ENCODE measurements around the gene CACNA1G. TPM values are rescaled to one million over a fixed set of nuclear protein-coding genes. Genes with fewer than 3 reads are reported as not detected.

Gene CACNA1G
- total RNA-seq, 6 donors from 2014 or later = under 0.01 to 0.37 (median 0.11) TPM; not detected in 2

GRCh38 chr17:50585346-50585745, 24.8 kb downstream of the CACNA1G start:
- Histone ChIP-seq H3K4me1 (peaks cover 14 to 20% (median 17%) of the 10 kb centered on the region in 4 donors), H3K27ac (no peak overlapping the region), H3K9me3 (no peaks in the 10 kb centered on the region), H3K36me3 (no peaks in the 10 kb centered on the region), H3K4me3 (no peak overlapping the region), H3K27me3 (no peaks in the 10 kb centered on the region)
- TF ChIP-seq POLR2A (IDR thresholded peaks at IDR 0.05) (no peak), POLR2AphosphoS5 (IDR thresholded peaks at IDR 0.05) (no peak), EP300 (IDR thresholded peaks at IDR 0.05) (no peak), CTCF (IDR thresholded peaks at IDR 0.05) (no peak)
- WGBS, 2 donors = 87 to 91% methylated on average over 3 to 4 of the region's 4 CpGs
- no peak for ATAC-seq (ENCODE audit: low FRiP score in 2 of 2)
- no peak for DNase-seq

- H3K27ac ChIP-seq = no peak overlapping the region
- no peaks in the 10 kb centered on the region for H3K9me3 ChIP-seq
- DNase-seq (peak in 1 of 2 donors; percentile 58), ATAC-seq (ENCODE audit: low FRiP score in 2 of 2) (no peak)
- H3K27me3 ChIP-seq = no peaks in the 10 kb centered on the region
- 83 to 93% methylated on average over 4 to 8 of the region's 8 CpGs for WGBS, 2 donors
- no peak for TF ChIP-seq POLR2A (IDR thresholded peaks at IDR 0.05)
- no peak for TF ChIP-seq EP300 (IDR thresholded peaks at IDR 0.05)
- no peak for TF ChIP-seq POLR2AphosphoS5 (IDR thresholded peaks at IDR 0.05)
- no peak for TF ChIP-seq CTCF (IDR thresholded peaks at IDR 0.05)
- peaks cover 15 to 20% (median 17%) of the 10 kb centered on the region in 4 donors for H3K4me1 ChIP-seq
- H3K4me3 ChIP-seq = no peak overlapping the region
- H3K36me3 ChIP-seq = no peaks in the 10 kb centered on the region
Measured at GRCh38 chr17:50585891-50586290, 25.4 kb downstream of the CACNA1G start.

- TF ChIP-seq POLR2AphosphoS5 (IDR thresholded peaks at IDR 0.05) (no peak), EP300 (IDR thresholded peaks at IDR 0.05) (no peak), POLR2A (IDR thresholded peaks at IDR 0.05) (no peak), CTCF (IDR thresholded peaks at IDR 0.05) (no peak)
- DNase-seq = no peak
- no peaks in the 10 kb centered on the region for H3K36me3 ChIP-seq
- WGBS, 2 donors = 87 to 95% methylated on average over 6 to 9 of the region's 9 CpGs
- H3K4me1 ChIP-seq = peaks cover 15 to 20% (median 17%) of the 10 kb centered on the region in 4 donors
- H3K9me3 ChIP-seq = no peaks in the 10 kb centered on the region
- H3K27ac ChIP-seq = no peak overlapping the region
- H3K4me3 ChIP-seq = no peak overlapping the region
- no peaks in the 10 kb centered on the region for H3K27me3 ChIP-seq
- ATAC-seq (ENCODE audit: low FRiP score in 2 of 2) = no peak
Measured at GRCh38 chr17:50586421-50587247, 26.1 kb downstream of the CACNA1G start.

GRCh38 chr17:50587571-50587970, 27.1 kb downstream of the CACNA1G start:
- WGBS, 2 donors = 83 to 90% methylated on average over 9 of the region's 9 CpGs
- ATAC-seq (ENCODE audit: low FRiP score in 2 of 2) = no peak
- no peaks in the 10 kb centered on the region for H3K27me3 ChIP-seq
- peaks cover 15 to 20% (median 17%) of the 10 kb centered on the region in 4 donors for H3K4me1 ChIP-seq
- peak in 1 of 2 donors; percentile 22 for DNase-seq
- no peak overlapping the region for H3K27ac ChIP-seq
- no peaks in the 10 kb centered on the region for H3K9me3 ChIP-seq
- TF ChIP-seq CTCF (IDR thresholded peaks at IDR 0.05) (no peak), POLR2AphosphoS5 (IDR thresholded peaks at IDR 0.05) (no peak)
- no peak overlapping the region for H3K4me3 ChIP-seq
- no peaks in the 10 kb centered on the region for H3K36me3 ChIP-seq
